ENCODE measurements around the gene FRMD4B.

DNA sequence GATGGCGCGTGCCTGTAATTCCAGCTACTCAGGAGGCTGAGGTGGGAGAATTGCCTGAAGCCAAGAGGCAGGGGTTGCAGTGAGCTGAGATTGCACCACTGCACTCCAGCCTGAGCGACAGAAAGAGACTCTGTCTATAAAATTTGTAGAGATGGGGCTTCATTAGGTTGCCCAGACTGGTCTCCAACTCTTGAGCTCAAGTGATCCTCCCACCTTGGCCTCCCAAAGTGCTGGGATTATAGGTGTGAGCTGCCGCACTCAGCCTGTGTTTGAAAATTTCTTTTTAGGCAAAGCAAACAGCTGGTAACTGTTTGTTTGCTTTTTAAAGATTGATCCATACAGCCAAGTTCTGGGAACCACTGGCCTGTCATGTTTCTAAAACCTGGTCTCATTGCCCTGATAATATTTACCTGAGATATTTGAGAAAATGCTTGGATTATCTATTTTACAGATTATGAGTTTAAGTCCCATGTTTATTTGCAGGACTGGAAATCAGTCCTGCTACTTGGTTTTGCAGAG is 199.3 kb downstream of the FRMD4B start:
- TF ChIP-seq, protein P1, sequence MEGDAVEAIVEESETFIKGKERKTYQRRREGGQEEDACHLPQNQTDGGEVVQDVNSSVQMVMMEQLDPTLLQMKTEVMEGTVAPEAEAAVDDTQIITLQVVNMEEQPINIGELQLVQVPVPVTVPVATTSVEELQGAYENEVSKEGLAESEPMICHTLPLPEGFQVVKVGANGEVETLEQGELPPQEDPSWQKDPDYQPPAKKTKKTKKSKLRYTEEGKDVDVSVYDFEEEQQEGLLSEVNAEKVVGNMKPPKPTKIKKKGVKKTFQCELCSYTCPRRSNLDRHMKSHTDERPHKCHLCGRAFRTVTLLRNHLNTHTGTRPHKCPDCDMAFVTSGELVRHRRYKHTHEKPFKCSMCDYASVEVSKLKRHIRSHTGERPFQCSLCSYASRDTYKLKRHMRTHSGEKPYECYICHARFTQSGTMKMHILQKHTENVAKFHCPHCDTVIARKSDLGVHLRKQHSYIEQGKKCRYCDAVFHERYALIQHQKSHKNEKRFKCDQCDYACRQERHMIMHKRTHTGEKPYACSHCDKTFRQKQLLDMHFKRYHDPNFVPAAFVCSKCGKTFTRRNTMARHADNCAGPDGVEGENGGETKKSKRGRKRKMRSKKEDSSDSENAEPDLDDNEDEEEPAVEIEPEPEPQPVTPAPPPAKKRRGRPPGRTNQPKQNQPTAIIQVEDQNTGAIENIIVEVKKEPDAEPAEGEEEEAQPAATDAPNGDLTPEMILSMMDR (IDR thresholded peaks at IDR 0.05): no peak
- TF ChIP-seq POLR2A (IDR thresholded peaks at IDR 0.05) (no peak), POLR2AphosphoS5 (IDR thresholded peaks at IDR 0.05) (no peak)
